Lung (tissue), 12 donors: ENCODE measurements around the gene CALR3. TPM values are rescaled to one million over a fixed set of nuclear protein-coding genes. Genes with fewer than 3 reads are reported as not detected.
"Not testable (repeated sequence)": the region's sequence is repeated elsewhere in the genome, so short reads cannot be mapped to it uniquely, and the experiment has no call there.

ENCODE experiments used
- ATAC-seq: fragments of 200-7000 bp; cut with Tn5 transposase; one replicate; pipeline ENCODE4 v1.9.1; 2020; ENCODE audit warnings: moderate number of reproducible peaks; ENCODE audit not compliant: insufficient read depth, low FRiP score
- DNase-seq, 3 donors: peaks; one replicate each; pipeline ENCODE4 v3.0.0-alpha.2; 2013 to 2017
- H3K27ac ChIP-seq, 2 donors: one replicate each; pipeline ENCODE4 v1.5.1; 2013; ENCODE audit warnings: mild to moderate bottlenecking in 2 of 2, moderate library complexity in 2 of 2, control low read depth in 1 of 2, inconsistent platforms in 1 of 2, low read depth in 1 of 2, low read length in 1 of 2
- H3K27me3 ChIP-seq, 3 donors: one replicate each; pipeline ENCODE4 v1.5.1; 2013; ENCODE audit warnings: low read length in 2 of 3; ENCODE audit not compliant: control insufficient read depth in 3 of 3, insufficient read depth in 3 of 3
- H3K36me3 ChIP-seq, 4 donors: one replicate each; pipeline ENCODE4 v1.5.1; 2013; ENCODE audit warnings: low read length in 4 of 4, mild to moderate bottlenecking in 1 of 4, moderate library complexity in 1 of 4; ENCODE audit not compliant: control insufficient read depth in 4 of 4, insufficient read depth in 4 of 4
- H3K4me1 ChIP-seq, 5 donors: one replicate each; pipeline ENCODE4 v1.5.1; 2013; ENCODE audit warnings: low read length in 5 of 5, mild to moderate bottlenecking in 2 of 5, moderate library complexity in 1 of 5; ENCODE audit not compliant: control insufficient read depth in 5 of 5, insufficient read depth in 5 of 5
- H3K4me3 ChIP-seq: one replicate; pipeline ENCODE4 v1.5.1; 2013; ENCODE audit warnings: mild to moderate bottlenecking, control low read depth, moderate library complexity
- H3K9ac ChIP-seq, 2 donors: one replicate each; pipeline ENCODE4 v1.5.1; 2013; ENCODE audit warnings: low read length in 2 of 2, control low read depth in 1 of 2; ENCODE audit not compliant: insufficient read depth in 1 of 2
- H3K9me3 ChIP-seq, 4 donors: one replicate each; pipeline ENCODE4 v1.5.1; 2013; ENCODE audit warnings: low read length in 3 of 4, mild to moderate bottlenecking in 1 of 4, moderate library complexity in 1 of 4; ENCODE audit not compliant: control insufficient read depth in 4 of 4, insufficient read depth in 3 of 4
- WGBS, 2 donors: extraction: QIAGEN DNeasy Blood & Tissue Kit; methylation state at CpG; one replicate each; pipeline ENCODE4 v1.1.7; 2013; 5-methylcytosine and 5-hydroxymethylcytosine counted together
- polyA plus RNA-seq, 2 donors: library from polyadenylated mRNA; stranded (reverse); fragments of 200-250 nt; gene quantifications; one replicate each; pipeline ENCODE4 v1.2.1, GENCODE V29; 2013
- total RNA-seq, 2 donors: library from RNA; depleted of rRNA in 1 of 2; stranded (reverse); fragments of >200 nt in 1 of 2; gene quantifications; one replicate each; pipeline ENCODE4 v1.2.1, GENCODE V29; 2014 to 2021
- TF ChIP-seq, protein P1 (sequence below): IDR thresholded peaks from 2 replicates; pipeline ENCODE4 v1.5.1; 2012; ENCODE audit warnings: mild to moderate bottlenecking; ENCODE audit errors: control extremely low read depth, extremely low read depth
- donor health status: control.
- donor health status: control.
- donor health status: Bipolar disorder and iron deficiency.
- donor health status: healthy.
- donor health status: DM: yes; HTN: yes; CAD: no.

CALR3 gene
- total and polyA plus RNA-seq, 4 donors = 0.07 TPM; not detected in 3

DNA sequence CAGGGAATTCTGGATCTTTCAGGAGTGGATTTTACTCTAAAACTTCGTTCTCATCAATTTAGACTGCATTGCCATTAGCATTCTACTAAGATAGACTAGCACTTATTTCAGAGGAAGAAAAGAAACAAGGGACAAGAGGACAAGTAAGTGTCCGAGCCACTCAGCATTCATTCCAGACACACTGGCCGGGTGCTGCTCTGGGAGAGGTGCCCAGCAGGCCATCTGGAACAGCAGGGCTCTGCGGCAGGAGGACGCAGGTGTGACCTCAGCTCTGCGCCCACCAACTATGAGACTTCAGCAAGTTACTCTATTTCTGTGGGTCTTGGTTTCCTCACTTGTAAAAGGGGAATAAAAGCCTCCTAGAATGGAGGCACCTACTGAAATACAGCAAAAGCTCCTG, 28.4 kb downstream of the CALR3 start:
- ATAC-seq (no peak), DNase-seq (no peak)
- no peak overlapping the region for H3K9ac ChIP-seq
- TF ChIP-seq, protein P1, sequence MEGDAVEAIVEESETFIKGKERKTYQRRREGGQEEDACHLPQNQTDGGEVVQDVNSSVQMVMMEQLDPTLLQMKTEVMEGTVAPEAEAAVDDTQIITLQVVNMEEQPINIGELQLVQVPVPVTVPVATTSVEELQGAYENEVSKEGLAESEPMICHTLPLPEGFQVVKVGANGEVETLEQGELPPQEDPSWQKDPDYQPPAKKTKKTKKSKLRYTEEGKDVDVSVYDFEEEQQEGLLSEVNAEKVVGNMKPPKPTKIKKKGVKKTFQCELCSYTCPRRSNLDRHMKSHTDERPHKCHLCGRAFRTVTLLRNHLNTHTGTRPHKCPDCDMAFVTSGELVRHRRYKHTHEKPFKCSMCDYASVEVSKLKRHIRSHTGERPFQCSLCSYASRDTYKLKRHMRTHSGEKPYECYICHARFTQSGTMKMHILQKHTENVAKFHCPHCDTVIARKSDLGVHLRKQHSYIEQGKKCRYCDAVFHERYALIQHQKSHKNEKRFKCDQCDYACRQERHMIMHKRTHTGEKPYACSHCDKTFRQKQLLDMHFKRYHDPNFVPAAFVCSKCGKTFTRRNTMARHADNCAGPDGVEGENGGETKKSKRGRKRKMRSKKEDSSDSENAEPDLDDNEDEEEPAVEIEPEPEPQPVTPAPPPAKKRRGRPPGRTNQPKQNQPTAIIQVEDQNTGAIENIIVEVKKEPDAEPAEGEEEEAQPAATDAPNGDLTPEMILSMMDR = no peak
- peak overlapping the region in 1 of 2 donors; percentile 73 for H3K27ac ChIP-seq
- H3K9me3 ChIP-seq = peaks cover 0 to 2% (median 0%) of the 10 kb centered on the region in 4 donors
- H3K36me3 ChIP-seq = peaks cover 0 to 8% (median under 1%) of the 10 kb centered on the region in 4 donors
- WGBS, 2 donors = 79 to 88% methylated on average over 6 of the region's 6 CpGs
- H3K4me1 ChIP-seq = peaks cover 4 to 26% (median 14%) of the 10 kb centered on the region in 5 donors
- no peaks in the 10 kb centered on the region for H3K27me3 ChIP-seq
- no peak overlapping the region for H3K4me3 ChIP-seq

DNA sequence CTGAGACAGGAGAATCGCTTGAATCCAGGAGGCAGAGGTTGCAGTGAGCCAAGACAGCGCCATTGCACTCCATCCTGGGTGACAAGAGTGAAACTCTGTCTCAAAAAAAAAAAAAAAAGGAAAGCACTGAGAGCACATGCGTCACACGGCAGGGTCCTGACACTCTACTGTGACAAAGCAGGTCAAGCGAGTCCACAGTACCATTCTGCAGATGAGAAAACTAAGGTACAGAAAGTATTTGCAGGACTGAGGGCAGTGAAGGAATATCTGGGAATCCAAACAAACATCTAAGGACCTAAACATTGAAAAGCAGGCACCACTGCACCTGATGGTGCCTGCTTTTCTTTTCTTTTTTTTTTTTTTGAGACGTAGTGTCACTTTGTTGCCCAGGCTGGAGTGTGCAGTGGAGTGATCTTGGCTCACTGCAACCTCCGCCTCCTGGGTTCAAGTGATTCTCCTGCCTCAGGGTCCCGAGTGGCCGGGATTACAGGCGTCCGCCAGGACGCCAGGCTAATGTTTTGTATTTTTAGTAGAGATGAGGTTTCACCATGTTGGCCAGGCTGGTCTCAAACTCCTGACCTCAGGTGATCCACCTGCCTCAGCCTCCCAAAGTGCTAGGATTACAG, 29.1 kb downstream of the CALR3 start:
- ATAC-seq, H3K9ac ChIP-seq, H3K27me3 ChIP-seq, H3K9me3 ChIP-seq, DNase-seq, H3K4me3 ChIP-seq, H3K36me3 ChIP-seq: not testable (repeated sequence)
- peak overlapping the region in 1 of 2 donors; percentile 73 for H3K27ac ChIP-seq
- peaks cover 2 to 24% (median 12%) of the 10 kb centered on the region in 5 donors for H3K4me1 ChIP-seq
- 81 to 89% methylated on average over 12 of the region's 12 CpGs for WGBS, 2 donors

DNA sequence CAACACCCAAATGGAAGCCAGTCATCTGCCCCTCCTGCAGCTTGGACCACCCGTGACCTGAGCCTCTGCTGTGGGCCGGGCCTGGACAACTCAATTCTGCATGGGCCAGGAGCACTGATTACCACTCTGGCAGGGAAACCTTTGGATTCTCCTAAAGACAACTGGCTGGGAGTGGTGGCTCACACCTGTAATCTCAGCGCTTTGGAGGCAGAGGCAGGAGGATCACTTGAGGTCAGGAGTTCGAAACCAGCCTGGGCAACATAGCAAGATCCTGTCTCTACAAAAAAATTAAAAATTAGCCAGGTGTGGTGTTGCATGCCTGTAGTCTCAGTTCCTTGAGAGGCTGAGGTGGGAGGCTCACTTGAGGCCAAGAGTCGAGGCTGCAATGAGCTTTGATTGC, 30.7 kb downstream of the CALR3 start:
- ATAC-seq (no peak), DNase-seq (no peak)
- TF ChIP-seq, protein P1 = no peak
- Histone ChIP-seq H3K36me3 (peaks cover 0 to 8% (median under 1%) of the 10 kb centered on the region in 4 donors), H3K4me1 (peaks cover 0 to 25% (median 10%) of the 10 kb centered on the region in 5 donors), H3K27ac (no peak overlapping the region), H3K9me3 (peaks cover 0 to 2% (median 0%) of the 10 kb centered on the region in 4 donors), H3K4me3 (no peak overlapping the region), H3K9ac (no peak overlapping the region), H3K27me3 (no peaks in the 10 kb centered on the region)
- WGBS, 2 donors = 88 to 96% methylated on average over 5 of the region's 5 CpGs

DNA sequence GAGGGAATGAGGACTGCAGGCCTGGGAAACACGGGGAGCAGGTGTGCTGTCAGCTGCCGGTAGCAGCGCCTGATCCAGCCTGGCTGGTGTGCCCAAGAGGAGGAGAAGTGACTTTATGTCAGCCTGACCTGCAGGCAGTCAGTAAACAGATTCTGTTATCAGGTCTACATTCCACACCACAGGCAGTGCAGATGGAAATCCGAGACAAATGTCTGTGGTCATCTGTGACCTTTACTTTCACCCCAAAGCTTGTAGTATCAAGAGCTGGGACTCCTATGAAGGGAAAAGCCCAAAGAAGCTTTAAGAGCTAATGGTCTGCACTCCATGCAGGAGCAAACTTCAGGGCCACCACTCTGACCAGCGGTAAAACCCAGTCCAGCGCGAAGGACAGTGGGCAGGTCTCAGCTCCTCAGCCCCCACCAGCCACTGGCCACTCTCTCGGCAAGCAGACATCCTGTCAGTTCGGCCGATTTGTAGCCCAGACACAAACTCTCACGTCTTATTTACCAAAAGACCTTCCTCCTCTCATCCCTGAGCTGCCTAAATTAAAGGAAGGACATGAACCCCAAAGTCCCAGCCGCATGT, 31.9 kb downstream of the CALR3 start:
- DNase-seq (no peak), ATAC-seq (no peak)
- peaks cover 0 to 22% (median 3%) of the 10 kb centered on the region in 5 donors for H3K4me1 ChIP-seq
- H3K9me3 ChIP-seq = peaks cover 0 to 2% (median 0%) of the 10 kb centered on the region in 4 donors
- H3K9ac ChIP-seq = peak overlapping the region in 1 of 2 donors; percentile 13
- H3K27me3 ChIP-seq = no peaks in the 10 kb centered on the region
- peak overlapping the region in 1 of 2 donors; percentile 94 for H3K27ac ChIP-seq
- 78 to 85% methylated on average over 12 of the region's 12 CpGs for WGBS, 2 donors
- H3K4me3 ChIP-seq = no peak overlapping the region
- TF ChIP-seq, protein P1 = no peak
- H3K36me3 ChIP-seq = peaks cover 0 to 6% (median under 1%) of the 10 kb centered on the region in 4 donors
